HEK293T (cell line): Measurements from ENCODE around the gene ATP1B2.

Experiments used
- ARNT ChIP-seq: fragments of 450-650 bp; IDR thresholded peaks from 2 replicates; pipeline ENCODE4 v1.6.1; 2017; ENCODE audit warnings: mild to moderate bottlenecking
- BHLHE40 ChIP-seq: fragments of 450-650 bp; IDR thresholded peaks from 2 replicates; pipeline ENCODE4 v1.6.1; 2016; ENCODE audit warnings: mild to moderate bottlenecking, moderate library complexity, borderline replicate concordance
- CTBP1 ChIP-seq: fragments of 450-650 bp; IDR thresholded peaks from 2 replicates; pipeline ENCODE4 v1.6.1; 2016; ENCODE audit warnings: borderline replicate concordance
- ELF4 ChIP-seq: fragments of 450-650 bp; IDR thresholded peaks from 2 replicates; pipeline ENCODE4 v1.6.1; 2017; ENCODE audit warnings: antibody characterized with exemption
- FOXA1 ChIP-seq: fragments of 450-650 bp; IDR thresholded peaks from 2 replicates; pipeline ENCODE4 v1.6.1; 2016; ENCODE audit warnings: mild to moderate bottlenecking
- FOXK2 ChIP-seq: fragments of 450-650 bp; IDR thresholded peaks from 2 replicates; pipeline ENCODE4 v1.6.1; 2016; ENCODE audit warnings: mild to moderate bottlenecking
- FOXM1 ChIP-seq: fragments of 450-650 bp; IDR thresholded peaks from 2 replicates; pipeline ENCODE4 v1.6.1; 2017; ENCODE audit warnings: mild to moderate bottlenecking, borderline replicate concordance
- L3MBTL2 ChIP-seq: fragments of 450-650 bp; conservative IDR thresholded peaks from 2 replicates; pipeline ENCODE4 v1.6.1; 2016; ENCODE audit warnings: mild to moderate bottlenecking
- NFRKB ChIP-seq: fragments of 450-650 bp; IDR thresholded peaks from 2 replicates; pipeline ENCODE4 v1.6.1; 2016; ENCODE audit warnings: mild to moderate bottlenecking, moderate library complexity
- SP1 ChIP-seq: fragments of 450-650 bp; IDR thresholded peaks from 2 replicates; pipeline ENCODE4 v1.6.1; 2017
- TARDBP ChIP-seq: fragments of 450-650 bp; IDR thresholded peaks from 2 replicates; pipeline ENCODE4 v1.6.1; 2016
- ZNF384 ChIP-seq: fragments of 450-650 bp; IDR thresholded peaks from 2 replicates; pipeline ENCODE4 v1.6.1; 2016
- TF ChIP-seq, protein P1 (sequence below): fragments of 450-650 bp; IDR thresholded peaks from 2 replicates; pipeline ENCODE4 v1.6.1; 2016

DNA sequence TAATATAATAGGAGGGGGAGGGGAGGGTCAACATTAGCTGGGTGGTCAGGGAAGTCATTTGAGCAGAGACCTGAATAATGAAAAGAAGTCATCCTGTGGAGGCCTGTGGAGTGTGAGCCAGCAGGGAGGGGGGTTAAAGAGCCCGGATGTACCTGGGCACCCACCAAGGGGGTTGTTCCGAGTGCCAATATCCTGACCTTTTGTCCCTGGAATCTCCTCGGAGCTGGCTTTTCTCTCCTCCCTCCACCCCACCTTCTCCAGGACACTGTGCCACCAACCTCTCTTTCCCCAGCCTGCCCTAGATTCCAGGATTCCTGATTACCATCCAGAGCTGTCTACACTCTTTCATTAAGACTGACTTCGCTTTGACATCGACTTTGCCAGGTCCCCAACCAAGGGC lies 14.6 kb upstream of the ATP1B2 start:
- no peak for TF ChIP-seq SP1
- no peak for TF ChIP-seq FOXK2
- TF ChIP-seq TARDBP = no peak
- no peak for TF ChIP-seq CTBP1
- TF ChIP-seq NFRKB = no peak
- TF ChIP-seq BHLHE40 = no peak
- no peak for TF ChIP-seq FOXM1
- TF ChIP-seq, protein P1, sequence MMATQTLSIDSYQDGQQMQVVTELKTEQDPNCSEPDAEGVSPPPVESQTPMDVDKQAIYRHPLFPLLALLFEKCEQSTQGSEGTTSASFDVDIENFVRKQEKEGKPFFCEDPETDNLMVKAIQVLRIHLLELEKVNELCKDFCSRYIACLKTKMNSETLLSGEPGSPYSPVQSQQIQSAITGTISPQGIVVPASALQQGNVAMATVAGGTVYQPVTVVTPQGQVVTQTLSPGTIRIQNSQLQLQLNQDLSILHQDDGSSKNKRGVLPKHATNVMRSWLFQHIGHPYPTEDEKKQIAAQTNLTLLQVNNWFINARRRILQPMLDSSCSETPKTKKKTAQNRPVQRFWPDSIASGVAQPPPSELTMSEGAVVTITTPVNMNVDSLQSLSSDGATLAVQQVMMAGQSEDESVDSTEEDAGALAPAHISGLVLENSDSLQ = no peak
- no peak for TF ChIP-seq FOXA1
- TF ChIP-seq ELF4 = no peak
- TF ChIP-seq ARNT = no peak
- no peak for TF ChIP-seq L3MBTL2
- no peak for TF ChIP-seq ZNF384
